ENCODE data around the gene RYR1.
"Not testable (repeated sequence)": the region's sequence is repeated elsewhere in the genome, so short reads cannot be mapped to it uniquely, and the experiment has no call there.

RYR1 gene

GRCh38 chr19:38506723-38507550 lies 73.4 kb downstream of the RYR1 start:
- H3K4me3 ChIP-seq (replicated peaks; ENCODE audit: low read depth, low read length): no peak overlapping the region
- peak; percentile 71 for DNase-seq (ENCODE audit: low read depth)
- TF ChIP-seq CTCF (IDR thresholded peaks at IDR 0.05; ENCODE audit: low read length, missing control alignments): no peak

- DNase-seq (ENCODE audit: low read depth): no peak
- TF ChIP-seq CTCF (IDR thresholded peaks at IDR 0.05; ENCODE audit: low read length, missing control alignments): no peak
- no peak overlapping the region for H3K4me3 ChIP-seq (replicated peaks; ENCODE audit: low read depth, low read length)
Measured at GRCh38 chr19:38507551-38508127, 74.1 kb downstream of the RYR1 start.

- no peak overlapping the region for H3K4me3 ChIP-seq (replicated peaks; ENCODE audit: low read depth, low read length)
- no peak for DNase-seq (ENCODE audit: low read depth)
- TF ChIP-seq CTCF (IDR thresholded peaks at IDR 0.05; ENCODE audit: low read length, missing control alignments): no peak
Measured at GRCh38 chr19:38508507-38508906, 75.0 kb downstream of the RYR1 start.

GRCh38 chr19:38509027-38509426 lies 75.5 kb downstream of the RYR1 start:
- no peak for TF ChIP-seq CTCF (IDR thresholded peaks at IDR 0.05; ENCODE audit: low read length, missing control alignments)
- DNase-seq (ENCODE audit: low read depth): no peak
- H3K4me3 ChIP-seq (replicated peaks; ENCODE audit: low read depth, low read length): no peak overlapping the region

- TF ChIP-seq CTCF (IDR thresholded peaks at IDR 0.05; ENCODE audit: low read length, missing control alignments): no peak
- DNase-seq (ENCODE audit: low read depth): no peak
- H3K4me3 ChIP-seq (replicated peaks; ENCODE audit: low read depth, low read length): no peak overlapping the region
Measured at GRCh38 chr19:38511074-38511708, 77.7 kb downstream of the RYR1 start.

- no peak for DNase-seq (ENCODE audit: low read depth)
- no peak overlapping the region for H3K4me3 ChIP-seq (replicated peaks; ENCODE audit: low read depth, low read length)
- no peak for TF ChIP-seq CTCF (IDR thresholded peaks at IDR 0.05; ENCODE audit: low read length, missing control alignments)
Measured at GRCh38 chr19:38512277-38512676, 78.8 kb downstream of the RYR1 start.

- not testable (repeated sequence) for H3K4me3 ChIP-seq (replicated peaks; ENCODE audit: low read depth, low read length); DNase-seq (ENCODE audit: low read depth)
Measured at GRCh38 chr19:38513156-38513555, 79.7 kb downstream of the RYR1 start.
